ENCODE data around the gene CHD2.

DNA sequence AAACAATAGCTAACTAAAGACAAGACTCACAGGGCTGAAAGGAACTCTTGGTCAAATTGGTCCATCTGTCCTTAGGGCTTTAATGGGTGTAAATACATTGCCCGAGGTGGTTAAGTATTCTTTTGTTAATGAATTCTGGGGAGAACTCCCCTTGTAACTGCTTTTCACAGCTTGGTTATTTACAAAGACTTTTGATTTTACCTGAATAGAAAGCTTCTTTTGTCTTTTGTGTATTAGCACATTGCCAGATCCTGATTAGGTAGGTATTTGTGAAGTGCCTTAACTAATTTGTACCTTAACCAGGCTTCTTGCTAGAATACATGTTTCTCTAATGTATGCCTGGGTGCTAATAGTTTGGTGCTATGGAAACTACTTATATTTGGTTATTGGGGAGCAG lies 14.0 kb downstream of the CHD2 start:
- no peak for TF ChIP-seq CTCF (IDR thresholded peaks at IDR 0.05)
- no peak for TF ChIP-seq POLR2A (IDR thresholded peaks at IDR 0.05)
- TF ChIP-seq POLR2AphosphoS5 (IDR thresholded peaks at IDR 0.05): no peak
